Activated T-cell treated with anti-CD3 and anti-CD28 coated beads for 24 hours (primary cell): ENCODE data around the gene NPDC1.
"Not testable (repeated sequence)": the region's sequence is repeated elsewhere in the genome, so short reads cannot be mapped to it uniquely, and the experiment has no call there.

Experiments used
- DNase-seq: peaks from one replicate; pipeline ENCODE4 v3.0.0-alpha.2; 2020; ENCODE audit warnings: low read depth

The NPDC1 gene

DNA sequence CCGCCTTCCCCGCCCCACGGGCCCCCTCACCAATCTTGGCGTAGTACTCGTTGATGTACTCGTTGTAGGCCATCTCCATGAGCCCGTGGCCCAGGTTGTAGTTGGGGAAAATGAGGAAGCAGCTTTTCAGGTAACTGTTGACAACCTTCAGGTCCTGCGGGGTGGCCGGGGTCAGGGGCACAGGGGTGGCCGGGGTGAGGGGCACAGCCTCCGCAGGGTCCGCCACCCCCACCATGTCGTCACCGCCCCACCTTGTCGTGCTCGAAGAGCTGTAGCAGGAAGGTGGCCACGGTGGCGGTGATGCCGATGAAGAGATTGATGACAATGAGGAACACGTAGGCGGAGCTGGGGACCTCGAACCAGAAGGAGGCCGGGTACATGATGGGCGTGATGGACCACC is 34.8 kb downstream of the NPDC1 start:
- no peak for DNase-seq

DNA sequence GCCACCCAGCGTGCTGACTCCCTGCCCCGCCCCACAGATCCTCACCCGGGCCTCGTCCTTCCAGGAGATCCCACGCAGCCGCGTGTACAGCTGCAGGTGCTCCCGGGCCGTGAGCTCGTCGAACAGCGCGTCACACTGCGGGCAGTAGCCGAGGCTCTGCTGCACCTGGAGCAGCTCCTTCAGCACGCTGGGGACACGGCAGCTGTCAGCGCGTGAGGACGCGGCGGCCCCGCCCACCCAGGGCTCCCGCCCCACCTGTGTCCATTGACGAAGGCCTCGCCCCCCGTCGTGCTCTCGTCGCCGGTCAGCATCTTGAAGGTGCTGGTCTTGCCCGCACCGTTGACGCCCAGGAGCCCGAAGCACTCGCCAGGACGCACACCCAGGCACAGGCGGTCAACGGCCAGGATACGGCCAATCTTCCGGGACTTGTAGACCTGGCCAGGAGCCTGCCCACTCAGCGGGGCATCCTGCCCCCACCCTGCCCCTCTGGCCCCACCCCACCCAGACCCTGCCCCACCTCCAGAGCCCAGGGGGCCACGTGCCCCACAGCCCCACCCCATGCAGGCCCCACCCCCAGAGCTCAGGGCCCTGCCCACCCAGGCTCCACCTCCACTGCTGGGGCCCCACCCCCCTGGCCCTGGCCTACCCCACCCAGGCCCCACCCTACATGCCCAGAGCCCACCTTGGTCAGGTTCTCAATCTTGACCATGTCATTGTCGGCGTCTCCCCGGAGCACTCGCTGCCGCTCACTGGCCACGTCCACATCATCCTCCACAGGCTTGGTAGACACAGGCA is 35.8 kb downstream of the NPDC1 start:
- DNase-seq: no peak

DNA sequence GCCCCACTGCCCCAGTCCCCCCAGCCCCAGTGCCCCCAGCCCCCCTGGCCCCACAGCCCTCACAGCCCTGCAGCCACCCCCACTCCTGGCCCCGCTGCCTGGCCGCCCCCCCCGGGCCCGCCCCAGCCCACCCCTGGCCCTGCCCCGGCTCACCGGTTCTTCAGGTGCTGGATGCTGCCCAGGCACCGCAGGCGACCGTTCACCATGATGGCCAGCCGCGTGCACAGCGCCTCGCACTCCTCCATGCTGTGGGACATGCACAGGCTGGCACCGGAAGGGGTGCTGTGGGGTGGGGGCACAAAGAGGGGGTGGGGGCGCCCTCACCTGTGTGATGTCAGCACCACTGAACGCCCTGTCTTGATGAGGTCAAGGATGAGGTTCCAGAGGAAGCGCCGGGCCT is 36.8 kb downstream of the NPDC1 start:
- no peak for DNase-seq

DNA sequence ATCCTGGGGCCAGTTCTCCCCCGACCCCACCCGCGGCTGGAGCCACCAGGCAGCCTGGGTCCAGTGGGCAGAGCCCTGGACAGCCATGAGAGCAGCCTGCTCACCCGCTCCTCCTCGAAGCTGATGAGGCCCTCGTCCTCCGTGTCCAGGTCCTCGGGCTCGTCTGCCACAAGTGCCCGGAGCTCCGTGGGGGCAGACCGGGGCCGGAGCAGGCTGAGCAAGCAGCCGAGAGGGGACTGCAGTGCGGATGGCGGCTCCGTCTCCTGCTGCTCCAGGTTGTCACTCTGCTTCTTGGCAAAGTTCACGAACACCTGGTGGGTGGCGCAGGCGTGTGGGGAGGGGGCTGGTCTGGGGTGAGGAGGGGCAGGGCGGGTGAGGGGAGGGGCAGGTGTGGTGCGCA is 37.7 kb downstream of the NPDC1 start:
- DNase-seq: no peak

DNA sequence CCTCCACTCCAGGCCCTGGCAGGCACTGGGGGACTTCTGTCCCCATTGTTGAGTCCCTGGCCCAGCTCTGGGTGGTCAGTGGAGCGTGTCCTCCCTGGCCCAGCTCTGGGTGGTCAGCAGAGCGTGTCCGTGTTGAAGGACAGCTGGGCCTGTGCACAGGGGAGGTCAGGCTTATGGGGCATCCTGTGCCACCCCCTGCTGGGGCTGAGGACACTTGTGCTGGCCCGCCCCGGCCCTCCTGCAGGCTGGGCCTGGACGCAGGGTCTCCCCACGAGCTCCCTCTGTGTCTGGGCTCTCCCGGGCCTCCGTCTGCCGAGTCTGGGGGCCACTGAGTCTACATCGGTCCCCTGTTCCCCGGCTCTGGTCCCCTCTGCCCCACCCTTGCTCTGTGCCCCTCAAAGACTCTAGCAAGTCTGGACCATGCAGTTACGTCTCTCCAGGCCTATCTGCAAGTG is 38.1 kb downstream of the NPDC1 start:
- DNase-seq: no peak

DNA sequence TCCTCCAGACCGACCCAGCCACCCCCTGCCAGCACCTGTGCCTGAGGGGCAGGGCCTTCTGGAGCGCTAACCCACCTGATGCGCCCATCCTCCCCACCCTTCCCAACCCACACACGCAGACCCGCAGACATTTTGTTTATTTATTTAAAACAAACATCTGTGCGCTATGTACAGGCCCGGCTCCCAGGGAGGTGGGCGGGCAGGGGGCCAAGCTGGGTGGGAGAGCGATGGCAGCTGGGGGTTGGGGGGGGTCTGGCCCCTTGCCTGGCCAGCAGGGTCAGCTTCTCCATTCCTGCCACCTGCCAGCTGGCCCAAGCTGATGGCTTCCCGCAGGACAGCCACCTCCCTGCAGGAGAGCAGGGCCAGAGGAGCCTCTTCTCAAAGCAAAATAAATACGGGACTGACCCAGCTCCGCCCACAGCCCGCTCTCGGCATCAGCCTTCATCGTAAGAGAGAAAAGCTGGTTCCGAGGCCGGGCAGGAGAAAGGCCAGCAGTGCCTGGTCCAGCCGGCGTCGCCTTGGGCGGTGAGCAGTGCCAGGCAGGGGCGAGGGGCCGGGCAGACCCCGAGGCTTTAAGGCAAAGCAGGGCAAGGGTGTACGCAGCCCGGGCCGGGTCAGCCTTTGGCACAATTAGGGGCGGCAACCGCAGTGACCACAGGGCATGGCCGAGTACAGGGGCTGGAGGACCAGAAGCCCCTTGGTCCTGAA is 38.7 kb downstream of the NPDC1 start:
- DNase-seq: no peak

DNA sequence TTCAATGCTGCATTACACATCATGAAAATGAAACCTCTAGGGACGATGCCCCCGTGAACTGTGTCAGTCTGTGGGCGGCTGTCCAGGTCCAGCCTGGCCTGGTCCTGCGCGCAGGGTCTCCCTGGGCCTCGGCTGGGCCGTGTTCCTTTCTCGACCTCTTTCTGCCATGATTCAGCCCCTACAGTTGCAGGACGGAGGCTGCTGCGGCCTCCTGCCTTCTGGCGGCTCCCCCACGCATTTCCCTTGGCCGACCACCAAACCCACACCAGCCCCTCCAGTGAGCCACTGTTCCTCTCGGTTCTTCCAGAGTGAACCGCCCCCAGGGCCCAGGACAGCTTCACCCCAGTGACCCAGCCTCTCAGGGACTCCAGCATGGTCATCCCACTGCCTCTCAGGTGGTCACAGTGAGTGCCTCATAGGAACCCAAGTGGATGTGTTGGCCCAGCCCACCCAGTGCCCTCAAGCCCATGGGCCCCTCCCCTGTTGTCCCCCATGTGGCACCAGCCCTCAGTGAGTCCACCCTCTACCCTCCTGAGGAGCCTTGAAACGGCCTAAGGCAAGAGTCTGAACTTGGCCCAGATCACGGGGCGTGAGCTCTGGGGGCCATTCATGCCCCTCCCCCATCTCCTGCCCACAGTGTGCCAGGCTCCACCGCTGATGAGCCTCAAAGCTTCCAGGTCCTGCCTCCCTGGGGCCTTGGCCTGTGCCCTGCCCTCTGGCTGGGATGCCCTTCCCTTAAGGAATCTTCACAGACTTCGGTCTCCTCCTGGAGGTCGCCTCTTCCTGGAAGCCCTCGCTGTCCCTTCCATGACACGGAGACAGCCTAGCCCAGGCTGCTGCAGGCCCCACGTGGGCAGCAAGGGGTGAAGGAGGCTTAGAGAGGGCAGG is 39.6 kb downstream of the NPDC1 start:
- no peak for DNase-seq

DNA sequence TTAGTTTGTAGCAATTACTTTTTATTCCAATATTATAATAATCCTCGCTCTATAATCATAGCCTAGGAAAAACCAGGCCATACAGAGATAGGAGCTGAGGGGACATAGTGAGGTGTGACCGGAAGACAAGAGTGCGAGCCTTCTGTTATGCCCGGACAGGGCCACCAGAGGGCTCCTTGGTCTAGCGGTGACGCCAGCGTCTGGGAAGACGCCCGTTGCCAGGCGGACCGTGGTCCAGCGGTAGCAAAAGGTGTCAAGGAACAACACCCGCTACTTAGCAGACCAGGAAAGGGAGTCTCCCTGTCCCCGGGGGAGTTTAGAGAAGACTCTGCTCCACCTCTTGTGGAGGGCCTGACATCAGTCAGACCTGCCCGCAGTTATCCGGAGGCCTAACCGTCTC is 41.7 kb downstream of the NPDC1 start:
- DNase-seq: not testable (repeated sequence)

DNA sequence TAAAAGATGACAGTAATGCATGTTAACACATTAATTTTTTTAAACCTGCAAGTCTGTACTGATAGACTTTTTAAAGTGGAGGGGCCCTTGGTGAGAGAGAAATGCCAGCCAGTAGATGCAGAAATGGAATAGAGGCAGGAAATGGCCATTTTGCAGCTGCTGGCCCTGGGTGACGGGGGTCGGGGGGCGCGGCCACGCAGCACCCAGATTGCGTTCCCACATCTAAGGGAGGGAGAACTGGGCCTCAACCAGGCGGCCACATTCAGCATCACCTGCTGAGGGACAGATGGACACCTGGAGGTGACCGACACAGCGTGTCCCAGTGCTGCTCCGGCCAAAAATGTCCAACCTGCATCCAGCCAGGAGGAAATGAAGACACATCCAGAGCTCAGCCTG is 43.3 kb downstream of the NPDC1 start:
- no peak for DNase-seq

DNA sequence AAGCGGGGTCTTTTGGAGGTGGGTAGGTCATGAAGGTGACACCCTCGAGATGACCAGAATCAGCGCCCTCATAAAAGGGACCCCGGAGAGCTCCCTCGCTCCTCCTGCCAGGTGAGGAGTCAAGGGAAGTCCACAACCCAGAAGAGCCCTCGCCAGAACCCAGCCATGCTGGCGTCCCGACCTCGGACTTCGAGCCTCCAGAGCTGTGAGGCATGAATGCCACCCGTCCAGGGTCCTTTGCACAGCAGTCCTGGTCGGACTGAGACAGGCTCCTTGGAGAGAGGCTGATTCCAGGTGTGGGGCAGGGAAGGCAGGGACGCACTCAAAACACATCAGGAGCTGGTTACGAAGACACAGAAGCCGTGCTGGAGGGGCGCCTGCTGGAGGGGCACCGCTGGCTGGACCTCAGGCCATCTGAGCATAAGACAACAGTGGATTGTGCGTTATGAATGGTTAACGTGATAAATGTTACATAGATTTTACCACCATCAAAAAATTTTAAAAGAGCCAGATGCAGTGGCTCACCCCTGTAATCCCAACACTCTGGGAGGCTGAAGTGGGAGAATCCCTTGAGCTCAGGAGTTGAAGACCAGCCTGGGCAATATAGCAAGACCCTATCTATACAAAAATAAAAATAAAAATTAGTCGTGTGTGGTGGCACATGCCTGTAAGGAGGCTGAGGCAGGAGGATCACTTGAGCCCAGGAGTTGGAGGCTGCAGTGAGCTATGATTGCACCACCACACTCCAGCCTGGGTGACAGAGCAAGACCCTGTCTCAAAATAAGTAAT is 43.9 kb downstream of the NPDC1 start:
- no peak for DNase-seq

DNA sequence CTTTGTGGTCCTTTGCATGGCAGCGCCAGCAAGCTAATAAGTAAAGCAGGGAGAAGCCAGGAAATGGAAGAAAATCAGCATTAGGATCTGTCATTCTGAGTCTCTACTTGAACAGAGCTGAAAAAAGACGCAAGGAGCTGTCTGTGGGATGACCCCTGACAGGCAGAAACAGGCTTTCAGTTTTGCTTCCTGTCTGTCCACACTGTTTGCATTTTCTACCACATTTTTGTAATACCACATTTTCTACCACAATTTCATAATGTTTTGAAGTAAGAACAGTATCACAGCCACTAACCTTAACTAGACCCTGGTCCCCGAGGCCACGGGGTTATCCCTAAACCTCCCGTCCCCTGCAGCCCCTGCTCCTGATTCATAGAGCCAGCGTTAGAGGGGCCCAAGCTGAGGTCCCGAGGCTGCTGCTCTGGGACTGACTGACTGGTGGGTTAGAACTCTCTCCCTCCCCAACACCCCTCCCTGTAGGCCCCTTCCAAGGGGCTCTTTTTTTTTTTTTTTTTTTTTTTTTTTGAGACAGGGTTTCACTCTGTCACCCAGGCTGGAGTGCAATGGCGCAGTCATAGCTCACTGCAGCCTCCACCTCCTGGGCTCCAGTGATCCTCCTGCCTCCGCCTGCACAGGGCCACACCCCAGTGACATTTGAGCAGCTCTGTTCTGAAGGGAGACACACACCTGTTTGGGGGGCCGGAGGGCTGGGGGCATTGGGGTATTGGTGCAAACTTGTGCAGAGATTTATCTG is 45.6 kb downstream of the NPDC1 start:
- DNase-seq: no peak

DNA sequence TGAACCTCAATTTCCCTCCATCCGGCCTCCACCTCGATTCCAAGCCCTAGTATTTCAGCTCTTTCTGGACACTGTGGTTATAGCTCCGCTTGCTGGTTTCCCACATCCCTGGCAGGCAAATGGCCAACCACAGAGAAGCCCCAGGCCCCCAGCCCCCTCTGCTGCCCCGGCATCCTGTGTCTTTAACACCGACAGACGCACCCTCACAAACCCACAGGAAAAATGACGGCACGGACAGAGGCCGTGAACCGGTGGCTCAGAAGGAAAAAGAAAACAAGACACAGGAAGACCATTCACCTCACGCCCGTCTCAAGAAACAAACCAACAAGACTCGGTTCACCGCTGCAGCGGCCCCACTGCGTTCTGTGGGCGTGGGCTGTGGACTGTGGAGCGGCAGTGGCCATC is 48.1 kb downstream of the NPDC1 start:
- DNase-seq: no peak

DNA sequence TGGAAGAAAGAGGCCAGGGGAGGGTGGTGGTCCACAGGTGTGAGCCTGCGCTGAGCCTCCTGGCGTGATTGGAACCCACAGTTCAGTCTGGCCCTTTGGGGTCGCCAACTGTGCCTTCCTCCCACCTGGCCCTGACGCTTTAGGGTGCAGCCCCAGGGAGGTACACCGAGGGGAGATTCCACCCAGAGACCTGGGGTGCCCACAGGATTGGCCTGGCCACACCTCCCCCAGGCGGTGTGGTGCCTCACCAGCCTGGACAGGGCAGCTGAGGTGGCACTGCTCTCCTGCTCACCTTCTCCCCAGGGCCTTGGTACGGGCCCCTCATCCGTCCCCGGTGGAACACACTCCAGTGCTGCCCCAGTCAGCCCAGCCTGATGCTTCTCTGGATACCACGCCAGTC is 48.6 kb downstream of the NPDC1 start:
- no peak for DNase-seq

DNA sequence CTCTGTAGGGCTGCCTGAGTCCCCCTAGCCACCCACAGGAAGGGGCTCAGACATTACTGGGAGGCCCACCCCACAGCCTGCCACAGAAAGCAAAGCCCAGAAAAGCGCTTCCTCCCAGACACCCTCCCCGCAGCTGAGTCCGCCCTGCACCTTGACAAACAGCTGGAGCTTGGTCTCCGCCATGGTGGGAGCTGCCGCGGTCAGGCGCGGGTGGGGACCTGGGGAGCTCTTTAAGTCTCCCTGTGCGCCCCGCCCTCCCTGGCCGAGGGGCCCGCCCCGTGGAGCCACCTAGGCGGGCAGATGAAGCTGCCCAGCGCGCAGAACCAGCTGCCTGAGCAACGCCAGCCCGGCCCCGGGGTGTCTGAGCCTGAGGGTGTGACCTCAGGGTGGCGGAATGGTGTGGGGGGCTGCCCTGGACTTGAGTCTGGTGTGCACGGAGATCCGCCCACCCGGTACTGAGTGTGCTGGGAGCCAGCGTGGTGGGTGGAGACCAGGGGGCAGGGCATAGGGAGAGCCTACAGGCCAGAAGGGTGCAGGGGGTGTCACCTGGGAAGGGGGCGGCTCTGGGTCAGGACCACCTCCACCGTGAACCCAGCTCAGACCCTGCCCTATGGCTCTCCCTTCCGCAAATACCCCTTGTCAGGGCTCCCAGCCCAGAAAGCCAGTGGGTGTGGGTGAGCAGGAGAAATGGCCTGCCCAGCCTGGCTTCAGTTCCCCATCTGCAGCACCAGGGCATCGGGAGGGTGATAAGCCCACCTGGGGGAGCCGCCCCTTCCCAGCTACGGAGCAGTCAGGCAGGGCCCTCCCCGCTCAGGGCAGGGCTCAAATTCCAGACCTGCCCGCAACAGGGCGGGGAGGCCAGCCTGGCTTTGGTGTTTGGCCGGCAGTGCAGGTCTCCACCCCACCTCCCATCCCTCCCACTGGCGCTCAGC is 49.4 kb downstream of the NPDC1 start, which contains the start of gene CLIC3:
CLIC3 (minus strand) TSS at position 208 of the 932 bp plus-strand sequence; CDS start at position 183, 25 bp downstream.
- peak; percentile 22 for DNase-seq

DNA sequence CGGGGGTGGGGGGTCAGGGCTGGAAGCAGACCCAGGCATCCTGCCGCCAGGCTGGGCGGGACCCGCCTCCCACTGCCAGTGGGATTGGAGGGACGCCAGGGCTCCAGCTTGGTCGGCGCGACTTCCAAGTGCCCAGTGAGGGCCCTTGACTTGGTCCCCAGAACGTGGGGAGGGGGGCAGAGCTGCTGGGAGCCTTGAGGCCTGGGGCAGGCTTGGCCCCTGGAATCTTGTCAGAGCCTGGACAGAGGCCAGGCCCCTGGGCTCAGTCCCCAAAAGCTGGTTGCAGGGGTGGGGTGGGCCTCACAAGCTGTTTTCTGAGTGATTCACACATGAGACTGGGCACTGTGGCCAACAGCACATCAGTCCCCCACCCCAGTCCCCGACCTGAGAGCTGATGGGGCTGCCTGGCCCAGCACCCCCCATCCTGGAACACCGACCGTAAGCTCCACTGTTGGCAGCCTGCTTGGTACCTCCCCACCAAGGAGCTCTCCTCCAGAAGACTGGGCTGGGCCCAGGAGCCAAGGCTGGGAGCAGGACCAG is 50.1 kb downstream of the NPDC1 start:
- DNase-seq: no peak

DNA sequence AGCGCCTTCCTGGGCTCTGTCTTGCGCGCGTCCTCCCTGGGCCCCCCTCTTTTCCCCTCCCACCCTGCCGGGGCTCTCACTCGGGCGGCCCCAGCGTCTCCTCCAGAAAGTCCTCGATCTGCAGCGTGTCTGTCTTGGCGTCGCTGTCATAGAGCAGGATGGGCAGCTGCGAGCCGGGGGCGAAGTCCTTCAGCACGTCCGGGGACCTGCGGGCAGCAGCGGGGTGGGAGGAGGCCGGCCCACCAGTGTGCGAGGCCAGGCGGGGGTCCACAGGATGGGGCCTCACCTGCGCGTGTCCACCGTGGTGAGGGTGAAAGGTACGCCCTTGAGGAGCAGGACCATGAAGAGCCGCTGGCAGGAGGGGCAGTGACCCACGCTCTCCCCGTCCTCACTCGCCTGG is 50.6 kb downstream of the NPDC1 start:
- DNase-seq: no peak

DNA sequence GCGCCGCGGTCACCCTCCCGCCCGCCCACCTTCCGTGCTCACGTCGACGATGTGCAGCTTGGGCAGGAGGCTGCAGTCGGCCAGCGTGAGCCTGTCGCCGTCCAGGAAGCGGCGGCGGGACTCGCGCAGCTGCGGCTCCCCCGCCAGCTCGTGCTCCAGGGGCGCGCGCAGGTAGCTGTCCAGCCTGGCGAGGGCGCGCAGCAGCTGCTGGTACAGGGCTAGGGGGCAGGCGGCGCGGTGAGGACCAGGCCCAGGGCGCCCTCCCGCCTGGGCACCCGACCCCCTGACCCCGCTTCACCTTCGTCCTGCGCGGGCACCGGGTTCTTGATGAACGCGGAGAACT is 51.1 kb downstream of the NPDC1 start:
- no peak for DNase-seq

DNA sequence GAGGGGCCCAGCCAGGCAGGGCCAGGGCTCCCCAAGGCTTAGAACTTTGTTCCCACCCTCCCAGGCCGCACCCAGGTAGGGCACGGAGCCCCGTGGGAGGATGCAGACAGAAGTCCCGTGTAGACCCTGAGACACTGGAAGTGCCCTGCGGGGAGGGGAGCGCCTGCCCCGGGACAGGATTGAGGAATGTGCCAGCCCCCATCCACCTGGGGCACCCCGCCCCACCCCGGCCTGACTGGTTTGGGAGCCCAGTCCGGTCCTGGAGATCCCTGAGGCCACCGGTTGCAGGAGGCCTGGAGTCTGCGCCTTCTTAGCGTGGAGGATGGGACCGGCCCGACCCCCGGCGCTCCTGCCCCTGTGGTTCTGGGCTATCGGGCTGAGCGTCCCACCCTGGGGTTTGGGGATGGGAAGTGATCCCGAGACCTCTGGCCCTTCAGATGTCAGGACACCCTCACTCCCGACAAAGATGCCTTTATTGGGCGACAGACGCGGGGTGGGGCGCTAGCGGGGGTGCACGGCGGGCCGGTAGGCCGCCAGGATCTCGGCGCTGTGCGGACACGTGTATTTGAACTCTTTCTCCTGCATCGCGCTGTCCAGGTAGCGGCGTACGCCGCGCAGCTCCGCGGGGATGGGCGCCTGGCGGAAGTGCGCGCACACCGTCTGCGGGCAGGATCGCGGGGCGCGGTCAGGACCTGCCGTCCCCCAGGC is 51.6 kb downstream of the NPDC1 start:
- DNase-seq: no peak

DNA sequence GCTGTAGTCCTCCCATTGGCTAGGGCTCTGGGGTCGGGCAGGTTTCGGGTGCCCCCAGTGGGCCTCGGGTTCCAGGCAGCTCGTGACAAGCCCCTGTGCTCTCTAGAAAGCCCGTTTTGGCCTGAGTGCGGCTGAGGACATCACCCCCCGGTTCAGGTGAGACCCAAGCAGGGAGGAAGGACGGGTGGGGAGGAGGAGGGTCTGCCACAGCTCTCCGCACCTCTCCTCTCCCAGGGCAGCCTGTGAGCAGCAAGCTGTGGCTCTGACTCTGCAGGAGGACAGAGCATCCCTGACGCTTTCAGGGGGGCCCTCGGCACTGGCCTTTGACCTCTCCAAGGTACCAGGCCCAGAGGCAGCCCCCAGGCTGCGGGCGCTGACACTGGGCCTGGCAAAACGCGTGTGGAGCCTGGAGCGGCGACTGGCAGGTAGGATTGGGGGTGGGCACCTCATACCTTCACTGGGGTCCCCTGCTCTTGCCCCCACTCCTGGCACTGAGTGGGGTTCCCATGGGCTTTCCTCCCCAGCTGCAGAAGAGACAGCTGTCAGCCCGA is 53.1 kb downstream of the NPDC1 start:
- DNase-seq: no peak
